GM21619 (cell line): ENCODE results near the gene LMAN1L.
A peak's percentile ranks its signal among the peaks of the same experiment; 100 is the strongest.
"Not testable (repeated sequence)": the region's sequence is repeated elsewhere in the genome, so short reads cannot be mapped to it uniquely, and the experiment has no call there.

Experiments
- ATAC-seq: cut with Tn5 transposase; IDR thresholded peaks from one replicate; pipeline ENCODE4 v1.9.1; 2021; ENCODE audit not compliant: unreplicated experiment

The LMAN1L gene

DNA sequence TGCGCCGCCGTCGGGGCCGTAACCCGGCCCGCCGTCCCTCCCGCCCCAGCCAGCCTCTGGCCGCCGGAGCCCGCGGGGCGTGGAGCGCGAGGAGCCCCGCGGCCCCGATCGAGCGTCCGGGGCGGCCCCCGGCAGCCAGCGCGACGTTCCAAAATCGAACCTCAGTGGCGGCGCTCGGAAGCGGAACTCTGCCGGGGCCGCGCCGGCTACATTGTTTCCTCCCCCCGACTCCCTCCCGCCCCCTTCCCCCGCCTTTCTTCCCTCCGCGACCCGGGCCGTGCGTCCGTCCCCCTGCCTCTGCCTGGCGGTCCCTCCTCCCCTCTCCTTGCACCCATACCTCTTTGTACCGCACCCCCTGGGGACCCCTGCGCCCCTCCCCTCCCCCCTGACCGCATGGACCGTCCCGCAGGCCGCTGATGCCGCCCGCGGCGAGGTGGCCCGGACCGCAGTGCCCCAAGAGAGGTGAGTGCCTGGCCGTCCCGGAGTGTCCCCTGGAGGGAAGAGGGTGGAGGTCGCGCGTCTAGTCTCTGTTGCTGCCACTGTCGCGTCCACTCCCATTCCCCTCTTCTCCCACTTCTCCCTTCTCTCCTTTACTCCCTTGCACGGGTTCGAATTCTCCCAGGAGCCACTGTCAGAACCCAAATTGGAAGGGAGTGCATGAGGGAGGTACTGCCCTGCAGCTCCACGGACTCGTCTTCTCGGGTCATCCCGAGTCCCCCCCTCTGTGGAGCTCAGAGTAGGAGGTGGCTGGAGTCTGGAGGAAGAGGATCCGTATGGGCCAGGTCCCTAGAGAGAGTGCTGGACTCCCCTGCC lies 30.2 kb upstream of the LMAN1L start:
- no peak for ATAC-seq

DNA sequence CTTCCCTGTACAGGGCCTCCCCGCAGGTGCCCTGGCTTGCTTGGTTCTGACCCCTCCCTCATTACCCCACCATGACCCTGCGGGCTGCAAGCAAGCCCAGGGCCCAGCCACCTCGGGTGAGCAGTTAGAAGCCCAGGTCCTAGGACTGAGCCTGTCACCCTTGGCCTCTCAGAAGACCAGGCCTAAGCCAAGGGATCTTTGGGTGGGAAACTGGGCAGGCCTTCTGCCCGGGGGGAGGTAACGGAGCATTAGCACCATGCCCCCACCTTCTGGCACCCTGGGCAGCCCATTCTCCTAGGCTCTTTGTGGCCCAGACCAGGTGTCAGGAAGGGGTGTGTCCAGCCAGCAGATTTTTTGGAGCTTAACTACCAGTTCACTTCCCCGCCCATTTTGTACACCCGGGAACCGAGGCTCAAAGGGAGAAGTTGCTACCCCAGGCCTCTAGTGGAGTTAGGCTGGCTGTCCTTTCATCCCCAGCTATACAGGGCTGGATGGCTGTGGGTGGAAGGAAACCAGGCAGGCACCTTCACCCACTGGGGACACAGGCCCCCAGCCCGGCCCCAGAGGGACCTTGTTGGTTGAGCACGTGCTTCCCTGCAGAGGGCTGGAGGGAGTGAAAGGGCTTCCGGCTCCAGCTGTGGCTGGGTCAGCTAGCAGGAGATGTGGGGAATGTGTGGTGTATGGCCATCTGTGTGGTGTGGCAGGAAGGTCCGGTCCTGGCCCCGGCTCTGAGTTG lies 29.4 kb upstream of the LMAN1L start:
- no peak for ATAC-seq

DNA sequence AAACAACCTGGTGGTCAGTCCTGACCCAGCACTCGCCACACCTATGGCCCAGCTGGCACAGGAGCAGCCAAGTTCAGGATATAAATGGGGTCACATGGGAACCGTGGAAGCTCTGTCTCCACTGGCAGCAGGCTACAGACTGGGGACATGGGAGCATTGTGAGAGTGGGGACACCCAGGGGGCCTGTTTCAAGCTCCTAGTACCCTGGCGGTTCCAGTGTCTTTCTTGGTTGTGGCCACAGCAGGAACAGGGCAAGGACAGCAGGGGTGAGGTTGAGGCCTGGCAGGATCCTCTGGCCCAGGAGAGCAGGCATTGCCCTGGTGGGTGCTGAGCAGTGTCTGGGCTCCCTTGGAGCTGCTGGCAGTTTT lies 28.8 kb upstream of the LMAN1L start:
- no peak for ATAC-seq

DNA sequence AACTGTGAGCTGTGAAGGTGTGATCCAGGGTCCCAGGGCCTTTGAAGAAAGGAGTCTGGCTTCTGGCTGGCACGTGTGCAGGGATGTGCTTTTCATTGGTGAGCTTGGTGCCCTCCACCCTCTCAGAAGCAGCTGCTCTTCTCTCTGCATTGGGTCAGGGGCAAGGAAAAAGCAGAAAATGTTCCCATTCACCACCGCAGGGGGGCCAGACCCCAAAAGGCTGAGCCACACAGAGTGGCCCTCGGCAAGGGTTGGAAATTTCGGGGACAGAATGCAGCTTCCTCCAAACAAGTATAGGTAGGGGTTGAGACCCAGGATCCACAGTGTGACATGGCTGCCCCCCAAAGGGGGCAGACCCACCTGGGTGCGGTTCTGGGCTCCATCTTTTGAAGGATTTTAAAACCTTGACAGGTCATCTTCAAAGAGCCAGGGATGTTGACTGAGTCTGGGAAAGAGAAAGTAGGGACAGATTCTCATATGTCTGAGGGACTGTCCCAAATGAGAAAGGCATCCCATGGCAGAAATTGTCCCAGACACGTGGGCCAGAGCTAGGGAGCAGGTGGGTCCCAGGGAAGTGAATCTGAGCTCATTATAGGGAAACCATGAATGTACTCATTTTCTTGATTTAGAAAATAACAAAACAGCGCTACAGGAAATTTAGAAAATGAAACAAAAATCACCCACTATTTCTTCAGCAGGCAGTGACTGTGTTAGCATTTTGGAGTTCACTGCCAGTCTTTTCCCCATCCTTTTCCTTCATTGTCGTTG lies 28.0 kb upstream of the LMAN1L start:
- ATAC-seq = no peak

DNA sequence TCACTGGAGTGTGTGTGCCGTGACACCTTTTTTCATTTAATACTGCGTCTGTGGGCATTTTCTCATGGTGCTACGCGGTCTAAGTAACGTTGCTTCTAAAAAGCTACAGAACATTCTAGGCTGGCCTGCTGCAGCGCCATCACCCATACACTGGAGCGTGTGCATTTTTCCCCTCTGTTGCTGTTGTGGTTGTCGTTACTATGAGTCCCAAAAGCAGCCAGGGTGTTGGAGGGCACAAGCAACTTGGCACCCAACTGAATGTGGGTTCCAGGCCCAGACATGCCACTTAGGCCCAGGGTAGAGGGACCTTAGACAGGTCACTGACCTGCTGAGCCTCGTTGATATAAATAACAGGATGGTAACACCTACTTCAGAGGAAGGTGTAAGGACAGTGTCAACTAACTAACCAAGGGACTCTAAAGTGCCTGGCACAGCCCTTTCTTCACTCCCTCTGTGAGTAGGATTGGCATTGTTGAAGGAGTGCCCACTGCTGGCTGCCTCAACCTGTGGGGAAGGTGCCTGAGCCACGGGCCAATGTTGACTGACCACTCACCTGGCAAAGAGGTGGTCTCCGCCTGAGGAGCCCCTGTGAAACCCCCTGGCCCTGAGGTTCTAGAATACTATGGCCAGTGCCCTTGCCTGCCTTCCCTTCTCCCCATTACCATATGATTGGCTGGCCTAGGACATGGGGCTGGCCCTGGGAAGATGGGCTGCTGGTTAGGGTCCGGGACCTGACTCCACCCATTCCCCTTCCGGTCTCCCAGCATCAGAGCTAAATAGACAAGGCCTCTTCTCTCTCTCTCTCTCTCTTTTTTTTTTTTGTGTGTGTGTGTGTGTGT lies 27.2 kb upstream of the LMAN1L start:
- no peak for ATAC-seq

DNA sequence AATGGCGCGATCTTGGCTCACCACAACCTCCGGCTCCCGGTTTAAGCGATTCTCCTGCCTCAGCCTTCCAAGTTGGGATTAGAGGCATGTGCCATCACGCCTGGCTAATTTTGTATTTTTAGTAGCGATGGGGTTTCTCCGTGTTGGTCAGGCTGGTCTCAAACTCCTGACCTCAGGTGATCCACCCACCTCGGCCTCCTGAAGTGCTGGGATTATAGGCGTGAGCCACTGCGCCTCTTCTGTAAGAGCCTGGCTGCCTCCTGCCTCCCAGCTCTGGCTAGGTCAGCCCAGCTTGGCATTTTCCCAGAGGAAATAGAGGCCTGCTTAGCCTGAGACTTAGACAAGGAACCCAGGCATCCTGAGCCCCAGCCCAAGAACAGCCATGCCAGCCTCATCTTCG lies 26.6 kb upstream of the LMAN1L start:
- ATAC-seq = not testable (repeated sequence)

DNA sequence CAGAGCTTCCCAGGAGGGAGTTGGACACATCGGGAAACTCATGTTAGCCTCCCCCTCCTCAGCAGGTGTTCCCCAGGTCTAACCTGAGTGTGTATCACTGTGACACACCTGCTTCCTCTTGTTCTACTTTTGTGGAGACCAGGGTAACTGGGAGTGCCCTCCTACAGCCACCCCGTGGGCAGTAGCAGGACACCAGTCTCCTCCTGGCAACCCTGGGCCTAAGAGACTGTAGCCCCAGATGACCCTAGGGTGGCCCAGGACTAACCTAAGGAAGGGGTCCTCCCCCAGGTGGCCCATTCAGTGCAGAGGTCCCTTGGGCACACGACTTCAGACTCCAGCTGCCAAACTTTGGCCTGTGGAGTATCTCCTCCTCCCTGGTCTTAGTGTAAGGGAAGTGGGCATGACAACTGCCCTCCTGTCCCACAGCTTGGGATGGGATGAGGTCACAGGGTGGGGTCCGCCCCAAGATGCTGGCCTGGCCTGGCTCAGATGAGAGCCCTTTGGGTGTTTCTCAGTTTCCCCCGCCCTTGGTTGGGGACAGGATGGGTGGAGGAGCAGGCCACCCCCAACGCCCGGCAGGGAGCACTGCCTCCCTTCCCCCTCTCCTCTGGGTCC lies 26.0 kb upstream of the LMAN1L start:
- no peak for ATAC-seq

DNA sequence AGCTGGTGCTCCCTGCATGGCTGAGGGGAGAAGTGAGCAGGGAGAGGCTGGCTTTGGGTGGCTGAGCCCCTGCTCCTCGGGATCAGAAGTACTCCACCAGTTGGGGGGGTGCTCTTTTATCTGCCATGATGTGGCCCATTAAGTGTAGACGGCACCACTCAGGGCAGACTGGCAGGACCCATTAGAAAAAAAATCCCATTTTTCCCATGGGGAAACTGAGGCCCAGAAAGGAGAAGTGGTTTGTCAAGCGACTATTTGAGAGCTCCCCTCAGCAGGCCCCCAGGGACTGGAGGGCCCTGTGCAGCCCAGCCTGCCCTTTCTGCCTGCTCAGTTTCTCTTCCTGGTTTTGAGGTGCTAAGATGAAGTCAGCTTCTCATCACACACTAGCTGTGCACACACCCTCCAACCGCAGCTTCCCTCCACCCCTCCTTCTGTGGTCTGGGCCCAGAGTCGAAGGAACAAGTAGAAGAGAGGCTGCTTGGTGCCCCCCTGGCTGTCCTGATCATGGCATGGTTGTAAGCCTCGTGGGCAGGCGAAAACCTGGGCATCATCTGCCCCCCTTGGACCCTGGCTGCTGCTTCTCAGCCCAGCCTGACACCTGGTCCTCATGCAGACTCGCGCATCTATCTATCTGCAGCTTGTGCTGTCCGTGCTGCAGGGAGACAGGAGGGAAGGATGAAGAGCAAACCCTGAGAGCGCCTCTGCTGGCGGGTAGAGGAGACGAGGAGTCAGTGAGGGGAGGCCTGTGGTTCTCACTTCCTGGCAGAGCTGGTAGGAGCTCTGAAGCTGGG lies 25.2 kb upstream of the LMAN1L start:
- ATAC-seq = peak; percentile 34

DNA sequence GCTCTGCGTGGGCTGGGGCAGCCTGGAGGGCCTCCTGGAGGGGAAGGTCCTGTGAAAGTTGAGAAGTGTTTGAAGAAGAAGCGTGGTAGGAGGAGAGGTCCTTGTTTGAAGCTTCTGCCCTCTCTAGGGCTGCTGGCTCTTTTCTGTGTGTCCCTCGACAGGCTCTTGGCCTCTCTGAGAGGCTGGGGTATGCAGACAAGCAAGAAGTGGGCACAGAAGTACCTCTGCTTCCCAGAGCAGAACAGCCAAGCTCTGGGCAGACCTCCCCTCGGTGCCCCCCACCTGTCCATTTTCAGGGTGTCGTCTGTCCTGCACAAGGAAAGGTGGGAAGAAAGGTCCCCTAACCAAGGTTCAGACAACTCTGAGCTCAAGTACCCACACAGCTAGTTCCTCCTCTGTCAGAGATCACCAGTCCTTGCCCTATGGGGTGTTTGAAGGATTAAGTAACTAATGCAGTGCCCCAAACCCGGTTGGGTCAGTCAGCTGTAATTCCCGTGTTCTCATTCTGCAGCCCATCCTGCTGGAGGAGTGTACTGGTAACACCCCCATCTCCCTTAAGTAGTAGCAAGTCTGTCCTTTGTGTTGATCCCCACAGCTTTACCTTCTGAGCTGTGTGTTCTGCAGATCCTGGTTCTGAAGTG lies 24.5 kb upstream of the LMAN1L start:
- ATAC-seq = no peak

DNA sequence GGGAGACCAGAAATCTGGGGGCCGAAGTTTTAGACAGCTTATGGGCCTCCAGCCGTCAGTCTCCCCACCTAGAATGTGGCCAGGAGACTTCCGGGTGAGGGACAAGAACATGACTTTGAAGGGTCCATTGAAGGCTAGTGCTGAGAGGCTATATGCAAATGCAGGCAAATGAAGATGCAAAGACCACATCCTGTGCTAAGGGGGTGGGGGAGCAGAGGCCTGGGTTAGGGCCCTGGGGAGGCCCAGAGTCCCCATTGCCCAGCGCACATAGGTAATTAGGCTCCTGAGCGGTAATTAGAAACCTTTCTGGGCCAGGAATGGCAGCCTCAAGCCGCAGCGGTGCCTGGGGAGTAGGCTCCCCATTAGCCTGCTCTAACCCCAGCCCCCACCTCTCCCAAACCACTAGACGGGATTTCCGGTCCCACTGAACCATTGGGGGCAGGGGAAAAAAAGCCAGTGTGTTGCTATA lies 23.9 kb upstream of the LMAN1L start:
- ATAC-seq = peak; percentile 30

DNA sequence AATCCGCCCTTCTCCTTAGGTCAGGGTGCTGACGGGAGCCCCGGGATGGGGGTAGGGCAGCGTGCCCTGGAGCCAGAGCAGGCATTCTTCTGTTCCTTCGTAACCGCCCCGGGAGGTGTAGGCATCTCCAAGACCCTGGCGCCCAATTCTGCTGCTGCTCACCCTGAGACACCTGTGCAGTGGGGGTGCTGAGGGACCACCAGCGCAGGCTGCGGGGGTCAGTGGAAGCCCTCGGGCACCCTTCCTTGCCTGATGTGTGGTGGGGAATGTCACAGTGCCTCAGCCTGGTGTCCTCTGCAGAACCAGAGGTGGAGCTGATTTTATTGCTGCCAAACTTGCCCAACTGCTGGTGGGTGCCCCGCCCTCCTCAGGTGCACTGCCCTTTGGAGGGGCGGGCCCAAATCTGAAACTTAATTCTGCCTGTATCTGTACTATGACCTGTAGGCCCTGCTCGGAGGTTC lies 23.4 kb upstream of the LMAN1L start:
- ATAC-seq = no peak

DNA sequence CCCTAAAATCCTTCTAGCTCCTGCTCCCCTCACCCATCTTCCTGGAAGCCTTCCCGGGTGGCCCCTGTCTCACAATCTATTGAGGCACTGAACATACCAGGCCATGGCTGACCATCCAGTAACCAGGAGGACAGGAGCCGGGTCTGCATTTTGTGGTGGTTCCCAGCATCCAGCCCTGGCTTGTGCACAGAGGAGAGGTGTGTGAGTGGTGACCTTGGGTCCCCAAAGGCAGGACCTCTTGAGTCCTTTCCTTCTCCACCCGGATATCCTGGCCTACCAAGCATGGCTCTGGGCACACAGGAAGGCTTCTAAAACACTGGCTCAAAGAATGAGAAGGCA lies 22.9 kb upstream of the LMAN1L start:
- ATAC-seq = no peak

DNA sequence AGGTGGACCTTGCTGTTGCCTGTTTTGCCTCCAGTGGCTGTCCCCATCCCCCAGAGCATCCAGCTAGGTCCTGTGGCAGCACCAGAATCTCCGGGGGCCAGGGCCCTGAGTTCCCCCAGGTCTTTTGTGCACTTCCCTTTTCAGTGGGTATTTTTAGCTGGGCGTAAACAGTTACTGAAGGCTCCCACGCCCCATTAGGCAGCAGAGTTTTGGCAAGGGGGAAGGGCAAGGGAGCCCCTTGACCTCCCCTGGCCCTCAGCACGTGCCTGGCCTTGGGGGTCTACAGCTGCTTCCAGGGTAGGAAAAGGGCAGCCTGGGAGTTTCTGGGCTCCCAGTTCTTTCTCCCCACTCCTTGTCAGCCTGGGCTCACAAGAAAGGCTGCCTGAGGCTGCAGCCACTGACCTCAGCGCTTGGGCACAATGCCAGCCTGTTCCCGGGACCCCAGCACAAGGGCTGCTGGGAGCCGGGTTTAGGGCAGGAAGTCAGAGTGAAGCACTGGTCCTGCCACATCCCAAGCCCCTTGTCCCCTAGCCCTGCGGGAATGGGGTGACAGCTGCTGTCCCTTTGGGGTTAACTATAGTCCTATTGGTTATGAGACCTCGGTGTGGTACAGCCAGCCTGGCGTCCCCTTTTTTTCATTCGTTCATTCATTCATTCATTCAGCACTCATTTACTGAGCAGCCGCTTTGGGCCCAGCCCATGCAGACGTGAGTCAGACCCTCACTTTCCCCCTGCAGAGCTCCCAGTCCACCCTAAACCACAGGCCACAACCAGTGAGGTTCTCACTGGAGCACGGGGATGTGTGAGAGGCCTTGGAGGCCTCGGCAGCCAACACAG lies 22.3 kb upstream of the LMAN1L start:
- ATAC-seq = no peak

DNA sequence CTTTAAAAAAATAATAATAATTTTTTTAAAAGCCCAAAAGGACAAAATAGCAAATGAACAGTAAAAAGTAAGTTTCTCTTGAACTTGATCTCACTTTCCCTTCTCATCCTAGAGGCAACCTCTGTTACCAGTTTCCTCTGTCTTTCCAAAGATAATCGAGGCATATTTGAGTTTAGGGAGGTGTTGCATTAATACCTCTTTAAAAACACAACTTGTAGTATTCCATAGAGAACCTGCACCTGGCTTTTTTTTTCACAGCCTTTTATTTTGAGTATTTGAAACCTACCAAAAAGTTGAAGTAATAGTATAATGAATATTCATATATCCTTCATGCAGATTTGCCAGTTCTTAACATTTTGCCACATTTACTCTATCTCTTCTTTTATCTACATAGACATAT lies 21.6 kb upstream of the LMAN1L start:
- no peak for ATAC-seq

DNA sequence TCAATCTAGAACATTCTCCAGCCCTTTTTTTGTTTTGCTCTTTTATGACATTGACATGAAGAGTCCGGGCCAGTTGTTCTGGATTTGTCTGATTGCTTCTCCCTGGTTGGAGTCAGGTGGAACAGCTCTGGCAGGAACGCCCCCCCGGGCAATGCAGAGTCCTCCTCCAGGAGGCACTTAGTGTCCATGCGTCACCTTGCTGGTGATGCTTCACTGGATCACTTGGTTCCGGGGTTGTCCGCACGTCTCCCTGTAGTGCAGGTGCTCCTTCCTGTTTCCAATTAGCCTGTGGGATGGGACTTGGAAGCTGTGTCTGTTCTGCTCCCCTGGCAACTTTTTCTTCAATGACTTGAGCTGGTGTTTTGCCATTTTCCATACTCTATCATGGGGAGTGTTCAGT lies 21.0 kb upstream of the LMAN1L start:
- ATAC-seq = no peak

DNA sequence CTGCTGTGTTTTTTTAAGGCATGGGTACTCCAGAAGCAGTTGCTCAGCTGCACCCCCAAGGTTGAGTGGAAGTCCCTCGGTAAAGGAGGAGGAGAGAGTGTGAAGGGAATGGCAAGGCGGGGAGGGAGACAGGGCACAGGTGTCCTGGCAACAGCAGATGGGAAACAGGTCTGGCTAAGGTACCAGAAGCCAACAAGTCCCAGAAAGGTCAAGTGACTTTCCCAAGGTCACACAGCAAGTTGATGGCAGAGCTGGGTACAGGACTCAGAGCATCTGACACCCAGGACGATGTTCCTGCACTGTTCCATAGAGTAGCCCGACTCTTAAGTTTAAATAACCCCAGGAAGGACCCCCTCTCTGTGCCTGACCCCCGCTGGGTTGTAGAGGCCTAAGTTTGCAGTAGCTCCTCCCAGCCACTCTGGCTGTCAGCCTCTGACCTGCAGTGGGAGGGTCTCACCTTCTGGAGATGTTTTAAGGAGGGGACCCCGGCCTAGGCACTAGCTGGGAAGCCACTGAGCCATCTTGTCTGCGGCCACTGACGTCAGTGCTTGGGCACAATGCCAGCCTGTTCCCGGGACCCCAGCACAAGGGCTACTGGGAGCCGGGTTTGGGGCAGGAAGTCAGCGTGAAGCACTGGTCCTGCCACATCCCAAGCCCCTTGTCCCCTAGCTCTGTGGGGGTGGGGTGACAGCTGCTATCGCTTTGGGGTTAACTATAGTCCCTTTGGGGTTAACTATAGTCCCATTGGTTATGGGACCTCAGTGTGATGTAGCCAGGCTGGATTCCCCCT lies 20.2 kb upstream of the LMAN1L start:
- no peak for ATAC-seq
